A673 (cell line): ENCODE measurements around the gene SRMS. TPM values are rescaled to one million over a fixed set of nuclear protein-coding genes. Genes with fewer than 3 reads are reported as not detected.

Experiments
- BruUV-seq: library from RNA; stranded (reverse); fragments of 400-500 nt; replicated peaks from 2 replicates; lab custom pipeline; 2021; lab: Mats Ljungman, UMichigan
- CTCF ChIA-PET: fragments of 300-600 bp; sonication (Branson Sonifier 250); formaldehyde crosslinking; loops from one replicate; lab custom pipeline; 2022; ENCODE audit warnings: antibody characterized with exemption; lab: Charles Lee
- POLR2A ChIA-PET: fragments of 300-600 bp; sonication (Branson Sonifier 250); formaldehyde crosslinking; loops from one replicate; lab custom pipeline; 2022; ENCODE audit warnings: antibody characterized with exemption; ENCODE audit not compliant: low non-redundant PET; lab: Charles Lee
- DNase-seq: peaks from one replicate; pipeline ENCODE4 v3.0.0-alpha.2; 2015; ENCODE audit warnings: low spot score
- H3K27ac ChIP-seq: fragments of 200-600 bp; sonication (generic); 2 replicates; pipeline ENCODE4 v1.5.1; 2016; ENCODE audit warnings: mixed run types, low read depth, mild to moderate bottlenecking, mixed read lengths, antibody characterized with exemption, low read length; ENCODE audit not compliant: poor library complexity, severe bottlenecking
- H3K27me3 ChIP-seq: fragments of 200-600 bp; sonication (generic); replicated peaks from 2 replicates; pipeline ENCODE4 v1.6.1; 2017; ENCODE audit warnings: mixed run types, low read depth, mild to moderate bottlenecking, mixed read lengths, antibody characterized with exemption, low read length; ENCODE audit not compliant: insufficient read depth, poor library complexity
- H3K36me3 ChIP-seq: fragments of 200-600 bp; sonication (generic); 2 replicates; pipeline ENCODE4 v1.6.1; 2016; ENCODE audit warnings: mixed run types, mild to moderate bottlenecking, mixed read lengths, antibody characterized with exemption, low read length; ENCODE audit not compliant: insufficient read depth, poor library complexity, severe bottlenecking
- H3K4me1 ChIP-seq: fragments of 200-600 bp; sonication (generic); 2 replicates; pipeline ENCODE4 v1.6.1; 2017; ENCODE audit warnings: mixed run types, mild to moderate bottlenecking, mixed read lengths, antibody characterized with exemption, low read length; ENCODE audit not compliant: insufficient read depth, poor library complexity, severe bottlenecking
- H3K4me3 ChIP-seq: fragments of 200-600 bp; sonication (generic); 2 replicates; pipeline ENCODE4 v1.5.1; 2016; ENCODE audit warnings: low read depth, mixed run types, mild to moderate bottlenecking, mixed read lengths, low read length; ENCODE audit not compliant: poor library complexity, severe bottlenecking
- H3K9me3 ChIP-seq: fragments of 200-600 bp; sonication (generic); 2 replicates; pipeline ENCODE4 v1.6.1; 2016; ENCODE audit warnings: mixed run types, low read depth, mild to moderate bottlenecking, mixed read lengths, antibody characterized with exemption, low read length; ENCODE audit not compliant: poor library complexity, severe bottlenecking
- CTCF ChIP-seq: fragments of 300-800, 200-600 bp; sonication (generic); conservative IDR thresholded peaks from 2 replicates; pipeline ENCODE4 v1.5.1; 2017; ENCODE audit warnings: low read depth, mild to moderate bottlenecking, antibody characterized with exemption, low read length, moderate library complexity, mixed read lengths
- EZH2 ChIP-seq: fragments of 200-600 bp; sonication (generic); IDR thresholded peaks from 2 replicates; pipeline ENCODE4 v1.6.1; 2017; ENCODE audit warnings: borderline replicate concordance, low read depth, mild to moderate bottlenecking, mixed read lengths, antibody characterized with exemption, low read length; ENCODE audit not compliant: poor library complexity, severe bottlenecking
- intact Hi-C: fragments of 100-400 bp; cut with micrococcal nuclease; formaldehyde crosslinking; loops from one replicate; pipeline ENCODE4 v1.10.0; 2022; ENCODE audit not compliant: unreplicated experiment
- total RNA-seq: library from RNA; stranded (reverse); gene quantifications from 2 replicates; pipeline ENCODE4 v1.2.3, GENCODE V29; 2021

The SRMS gene
- total RNA-seq, 1 experiment from 2014 or later = not detected

- Histone ChIP-seq H3K27me3 (no peaks in the 10 kb centered on the region), H3K4me3 (peak overlapping the region; percentile 70), H3K27ac (no peak overlapping the region), H3K4me1 (peaks cover 14% of the 10 kb centered on the region), H3K9me3 (no peaks in the 10 kb centered on the region), H3K36me3 (no peaks in the 10 kb centered on the region)
- BruUV-seq = no TSS peak
- ChIA-PET CTCF (interaction anchor here (0.5 to 0.6 kb wide), 2 partner anchors 419 to 516 kb away, joined by 3 to 6 read pairs; no protein-coding TSS in a partner anchor), POLR2A (no interaction called here)
- no peak for DNase-seq
- TF ChIP-seq EZH2 (no peak), CTCF (no peak)
- intact Hi-C loops = no loop called here
Measured at GRCh38 chr20:63554361-63555278, 7.1 kb upstream of the SRMS start.

- Histone ChIP-seq H3K4me3 (peak within 1 kb of the TSS; percentile 70), H3K27me3 (no peaks in the 10 kb centered on the region), H3K9me3 (no peaks in the 10 kb centered on the region), H3K4me1 (peaks cover 14% of the 10 kb centered on the region), H3K36me3 (no peaks in the 10 kb centered on the region), H3K27ac (peak within 1 kb of the TSS; percentile 57)
- ChIA-PET POLR2A (no interaction called here), CTCF (interaction anchor here (0.5 kb wide), 1 partner anchor 517 kb away, joined by 6 read pairs; no protein-coding TSS in a partner anchor)
- no peak for TF ChIP-seq EZH2
- TF ChIP-seq CTCF = no peak
- intact Hi-C loops = no loop called here
- peak; percentile 48 for DNase-seq
- BruUV-seq = no TSS peak
Measured at GRCh38 chr20:63553933-63554290, 6.4 kb upstream of the SRMS start, which contains the start of gene FNDC11. FNDC11 (plus strand) TSS chr20:63554159; CDS start chr20:63555664, 1,505 bp downstream.

DNA sequence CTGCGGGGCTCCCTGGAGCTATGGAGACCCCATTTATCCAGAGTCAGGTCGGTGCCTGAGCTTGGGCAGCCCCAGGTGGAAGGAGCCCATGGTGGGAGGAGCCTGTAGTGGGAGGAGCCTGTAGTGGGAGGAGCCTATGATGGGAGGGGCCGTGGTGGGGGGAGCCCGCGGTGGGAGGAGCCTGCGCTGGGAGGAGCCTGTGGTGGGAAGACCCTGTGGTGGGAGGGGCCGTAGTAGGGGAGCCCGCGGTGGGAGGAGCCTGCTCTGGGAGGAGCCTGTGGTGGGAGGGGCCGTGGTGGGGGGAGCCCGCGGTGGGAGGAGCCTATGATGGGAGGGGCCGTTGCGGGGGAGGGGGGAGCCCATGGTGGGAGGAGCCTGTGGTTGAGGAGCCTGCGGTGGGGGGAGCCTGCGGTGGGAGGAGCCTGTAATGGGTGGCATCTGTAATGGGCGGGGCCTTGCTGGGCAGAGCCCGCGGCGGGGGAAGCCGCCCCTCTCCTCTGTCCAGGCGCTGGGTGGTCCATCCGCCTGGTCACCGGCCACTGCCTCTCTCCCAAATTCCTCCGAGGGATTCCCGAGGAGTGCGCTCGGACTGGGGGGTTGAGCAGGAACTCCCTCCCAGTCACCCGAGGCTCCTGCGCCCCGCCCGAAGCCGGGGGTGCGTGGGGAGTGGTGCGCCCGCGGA lies 5.8 kb upstream of the SRMS start:
- intact Hi-C loops = no loop called here
- Histone ChIP-seq H3K36me3 (no peaks in the 10 kb centered on the region), H3K4me3 (peak overlapping the region; percentile 70), H3K27ac (peak overlapping the region; percentile 57), H3K4me1 (peaks cover 14% of the 10 kb centered on the region), H3K27me3 (peaks cover 5% of the 10 kb centered on the region), H3K9me3 (no peaks in the 10 kb centered on the region)
- BruUV-seq = no TSS peak
- no peak for TF ChIP-seq CTCF
- TF ChIP-seq EZH2 = no peak
- peak; percentile 86 for DNase-seq
- ChIA-PET CTCF (no interaction called here), POLR2A (no interaction called here)
